HG02852 (cell line): ENCODE data around the gene SHISA4.
"Not testable (repeated sequence)": the region's sequence is repeated elsewhere in the genome, so short reads cannot be mapped to it uniquely, and the experiment has no call there.

Experiments used
- ATAC-seq: cut with Tn5 transposase; IDR thresholded peaks from one replicate; pipeline ENCODE4 v1.9.1; 2021; ENCODE audit warnings: mild to moderate bottlenecking, moderate library complexity; ENCODE audit not compliant: unreplicated experiment

The SHISA4 gene

DNA sequence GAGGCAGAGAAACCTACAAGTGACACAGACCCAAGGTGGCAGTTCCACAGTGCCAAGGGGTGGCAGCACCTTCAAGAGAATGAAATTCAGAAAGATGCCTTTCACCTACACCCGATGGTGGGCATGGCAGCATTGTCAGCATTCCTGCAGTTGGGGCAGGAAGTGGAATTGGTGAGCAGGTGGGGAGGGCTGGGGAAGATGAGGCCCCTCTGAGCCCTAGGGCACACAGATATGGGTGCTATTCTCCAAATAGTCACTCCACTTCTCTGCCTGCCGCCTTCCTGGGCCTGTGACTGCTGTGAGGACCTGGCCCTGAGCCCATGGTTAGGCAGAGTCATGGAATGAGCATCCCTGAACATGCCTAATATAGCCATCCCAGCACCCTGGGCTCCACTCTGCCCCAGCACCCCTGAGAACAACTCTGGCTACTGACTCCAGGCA is 8.3 kb downstream of the SHISA4 start:
- no peak for ATAC-seq

DNA sequence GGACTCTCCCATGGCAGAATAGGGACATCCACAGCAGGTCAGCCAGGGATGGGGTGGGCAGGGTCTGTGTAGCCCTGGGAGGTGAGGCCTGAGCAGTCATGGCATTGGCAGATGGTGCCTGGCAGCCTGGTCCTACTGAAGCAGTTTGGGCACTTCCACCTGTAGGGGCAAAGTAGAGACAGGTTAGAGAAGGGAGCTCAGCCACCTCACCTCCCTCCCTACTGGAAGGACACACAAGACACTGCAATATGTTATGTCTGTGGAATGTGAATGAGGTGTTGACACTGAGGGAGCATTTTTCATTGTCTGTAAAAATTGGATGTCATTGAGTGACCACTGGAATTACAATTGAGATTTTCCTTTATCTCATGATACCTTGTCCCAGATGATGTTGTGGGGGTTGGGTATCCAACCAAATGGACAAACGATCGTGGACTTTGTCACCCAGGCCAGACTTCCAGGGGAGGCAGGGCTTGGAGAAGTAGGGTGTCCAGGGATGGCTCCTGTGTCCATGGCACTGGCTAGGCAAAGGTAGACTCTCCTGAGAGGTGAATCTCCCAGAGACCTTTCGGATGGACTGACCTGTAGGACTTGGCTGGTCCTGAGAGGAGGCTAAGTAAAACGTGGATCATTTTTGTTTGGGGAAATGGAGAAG is 9.7 kb downstream of the SHISA4 start:
- no peak for ATAC-seq

DNA sequence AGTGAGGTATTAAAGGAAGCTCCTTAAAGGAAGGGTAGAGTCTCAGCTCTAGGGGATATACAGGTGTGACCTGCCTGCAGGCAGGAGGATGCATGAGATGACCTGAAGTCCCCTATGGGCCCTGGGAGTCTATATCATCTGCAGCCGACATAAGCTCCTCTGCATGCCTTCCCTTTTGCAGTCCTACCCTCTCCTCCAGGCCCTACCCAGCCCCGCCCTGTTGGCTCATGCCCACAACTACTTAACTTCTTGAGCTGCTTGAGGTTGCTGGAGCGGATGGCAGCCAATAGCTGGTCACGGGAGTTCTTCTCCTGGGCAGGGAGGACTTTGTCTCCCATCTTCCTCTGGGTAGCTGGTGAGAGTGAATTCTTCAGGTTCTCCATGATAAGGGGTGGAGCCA is 10.3 kb downstream of the SHISA4 start:
- ATAC-seq: no peak

DNA sequence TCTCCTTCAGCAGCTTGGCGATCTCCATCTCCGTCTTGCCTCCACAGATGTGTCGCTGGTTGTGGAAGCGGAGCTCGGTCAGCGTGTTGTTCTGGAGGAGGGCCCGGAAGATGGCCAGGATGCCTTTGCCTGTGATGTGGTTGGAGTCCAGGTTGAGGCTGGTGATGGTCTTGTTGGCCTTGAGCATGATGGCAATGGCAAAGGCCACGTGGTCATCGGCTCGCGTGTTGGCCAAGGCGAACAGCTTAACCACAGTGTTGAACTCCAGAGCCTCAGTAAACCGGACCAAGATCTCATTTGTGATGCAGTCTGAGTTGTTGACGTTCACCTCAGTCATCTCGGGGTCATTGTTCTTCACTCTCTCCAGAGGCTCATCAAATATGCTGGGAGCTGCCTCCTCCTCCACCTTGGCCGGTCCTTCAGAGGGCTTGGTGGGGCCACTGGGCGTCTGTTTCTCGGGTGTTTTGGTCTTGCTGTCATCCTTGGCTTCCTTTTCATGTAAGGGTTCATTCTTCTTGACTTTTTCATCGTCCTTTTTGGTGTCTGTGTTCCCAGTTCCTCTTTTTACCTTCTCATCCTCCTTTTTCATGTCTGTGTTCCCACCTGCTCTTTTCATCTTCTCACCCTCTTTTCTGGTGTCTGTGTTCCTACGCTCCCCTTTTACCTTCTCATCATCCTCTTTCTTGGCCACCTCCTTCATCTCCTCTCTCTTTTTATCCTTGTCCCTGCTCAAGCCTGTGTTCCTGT is 11.2 kb downstream of the SHISA4 start:
- ATAC-seq: no peak

DNA sequence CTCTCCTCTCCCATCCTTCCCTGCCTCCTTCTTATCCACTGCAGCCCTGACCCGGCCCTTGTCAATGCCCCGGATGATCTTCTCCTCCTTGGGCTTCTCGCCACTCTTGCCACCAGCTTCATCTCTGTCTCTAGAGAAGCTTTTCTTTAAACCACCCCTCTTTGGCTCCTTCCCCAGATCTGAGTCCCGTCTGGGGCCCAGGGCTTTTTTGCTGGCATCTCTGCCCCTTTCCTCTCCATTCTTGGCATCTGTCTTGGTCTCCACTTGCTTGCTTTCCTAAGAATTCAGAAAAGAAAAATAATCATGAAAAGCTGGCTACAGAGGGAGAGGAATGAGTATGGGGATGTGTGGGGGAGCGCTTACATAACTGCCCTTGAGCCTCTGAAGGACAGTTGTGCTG is 11.8 kb downstream of the SHISA4 start:
- no peak for ATAC-seq

DNA sequence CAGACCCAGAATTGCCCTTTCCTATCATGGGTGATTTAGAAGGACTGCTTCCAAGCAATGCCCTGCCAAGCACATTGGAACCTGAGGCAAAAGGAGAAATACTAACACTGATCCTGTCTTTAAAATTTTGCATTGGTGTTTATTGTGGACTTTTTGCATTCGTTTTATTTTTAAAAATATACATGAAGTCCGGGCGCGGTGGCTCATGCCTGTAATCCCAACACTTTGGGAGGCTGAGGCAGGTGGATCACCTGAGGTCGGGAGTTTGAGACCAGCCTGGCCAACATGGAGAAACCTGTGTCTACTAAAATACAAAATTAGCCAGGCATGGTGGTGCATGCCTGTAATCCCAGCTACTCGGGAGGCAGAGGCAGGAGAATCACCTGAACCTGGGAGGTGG is 12.3 kb downstream of the SHISA4 start:
- ATAC-seq: not testable (repeated sequence)

DNA sequence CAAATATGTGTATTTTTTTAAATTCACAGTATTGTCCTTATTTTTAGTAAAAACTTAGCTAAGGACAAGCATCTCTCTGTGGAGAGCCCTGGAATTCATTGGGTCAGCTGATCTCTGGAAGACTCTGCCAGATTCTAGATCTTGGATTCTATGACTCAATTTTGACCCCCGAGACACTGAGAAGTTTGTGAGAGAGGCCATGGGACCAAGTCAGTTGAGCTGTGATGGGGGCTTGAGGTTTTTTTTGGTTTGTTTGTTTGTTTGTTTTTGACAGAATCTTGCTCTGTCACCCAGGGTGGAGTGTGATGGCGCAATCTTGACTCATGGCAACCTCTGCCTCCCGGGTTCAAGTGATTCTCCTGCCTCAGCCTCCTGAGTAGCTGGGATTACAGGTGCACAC is 13.5 kb downstream of the SHISA4 start:
- ATAC-seq: no peak

DNA sequence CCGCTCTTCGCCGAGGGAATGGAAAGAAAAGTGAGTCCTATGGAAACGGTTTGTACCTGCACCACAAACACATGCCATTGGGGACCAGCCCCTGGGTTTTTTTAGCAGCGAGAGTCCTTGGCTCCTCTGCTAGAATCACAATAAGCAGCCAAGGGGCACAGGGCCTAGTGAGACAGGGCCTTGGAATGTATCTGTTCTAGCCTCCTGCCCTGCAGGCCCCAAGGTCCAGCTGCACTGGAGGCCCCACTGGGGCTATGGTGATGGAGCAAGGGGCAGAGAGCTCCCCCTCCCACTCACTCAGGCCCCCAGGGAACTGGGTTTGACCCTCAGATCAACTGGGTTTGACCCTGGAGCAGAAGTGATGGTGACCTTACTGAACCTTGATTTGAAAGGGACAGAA is 14.4 kb downstream of the SHISA4 start:
- ATAC-seq: no peak

DNA sequence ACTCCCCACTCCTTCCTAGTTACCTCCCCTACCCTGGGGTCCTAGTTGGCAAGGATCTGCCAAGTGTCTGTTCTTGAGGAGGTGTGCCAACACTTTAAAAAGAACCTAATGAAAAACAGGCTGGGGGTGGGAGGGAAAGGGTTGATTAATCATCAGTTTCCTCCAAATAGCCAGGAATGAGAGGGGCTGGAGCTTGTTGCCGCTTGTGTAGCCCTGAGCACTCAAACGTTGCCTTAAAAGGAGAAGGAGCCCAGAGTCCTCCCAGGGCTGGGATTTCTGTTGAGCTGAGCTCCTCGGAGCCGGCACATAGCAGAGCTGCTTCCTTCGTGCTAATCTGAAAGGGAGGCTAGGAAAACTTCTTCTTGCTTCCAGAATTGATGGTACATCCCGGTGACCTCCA is 15.9 kb downstream of the SHISA4 start:
- ATAC-seq: no peak

DNA sequence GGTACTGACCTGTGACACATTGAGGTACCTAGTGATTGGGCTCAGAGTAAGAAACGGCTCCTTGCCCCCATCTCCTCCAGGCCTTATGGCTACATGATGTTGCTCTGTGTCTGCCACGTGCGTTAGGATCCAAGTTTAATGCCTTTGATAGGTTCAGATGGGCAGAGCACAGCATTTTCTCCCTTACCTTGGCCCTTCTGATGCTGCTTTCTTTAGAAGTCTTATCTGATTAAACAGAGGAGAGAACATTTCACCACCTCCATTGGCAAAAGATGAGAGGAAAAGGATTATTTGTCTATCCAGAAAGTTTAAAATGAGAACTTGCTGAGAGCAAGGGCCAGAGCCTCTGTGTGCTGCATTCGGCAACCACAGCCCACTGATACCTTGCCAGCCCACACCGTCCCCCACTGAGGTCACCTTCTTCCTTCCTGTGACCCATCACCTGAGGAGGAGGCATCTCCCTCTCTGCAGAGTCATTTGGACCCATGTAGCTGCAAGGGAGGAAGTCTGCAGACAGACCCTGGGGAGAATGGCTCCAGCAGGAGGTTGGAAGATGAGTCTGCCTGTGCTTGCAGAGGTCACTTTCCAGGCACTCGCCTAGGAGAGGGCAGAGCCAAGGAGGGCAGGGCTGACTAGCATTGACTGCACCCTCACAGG is 16.7 kb downstream of the SHISA4 start:
- ATAC-seq: no peak

DNA sequence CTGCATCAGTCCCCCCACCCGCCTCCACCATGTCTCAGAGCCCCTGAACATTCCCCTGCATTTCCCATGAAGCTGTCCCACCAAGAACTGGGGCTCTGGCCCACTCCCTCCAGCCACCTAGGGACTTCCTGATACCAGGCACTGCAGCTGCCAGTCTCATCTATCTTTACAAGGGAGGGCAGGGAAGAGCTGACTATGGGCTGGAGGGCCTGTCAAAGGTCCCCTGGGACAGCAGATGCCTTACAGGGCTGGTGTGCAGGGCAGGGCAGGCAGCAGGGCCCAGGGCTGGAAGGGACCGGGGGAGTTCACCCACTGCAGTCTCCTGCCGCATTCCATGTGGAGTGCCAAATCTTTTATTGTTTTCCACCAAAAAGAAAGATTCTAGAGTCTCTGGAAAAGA is 17.6 kb downstream of the SHISA4 start:
- no peak for ATAC-seq

DNA sequence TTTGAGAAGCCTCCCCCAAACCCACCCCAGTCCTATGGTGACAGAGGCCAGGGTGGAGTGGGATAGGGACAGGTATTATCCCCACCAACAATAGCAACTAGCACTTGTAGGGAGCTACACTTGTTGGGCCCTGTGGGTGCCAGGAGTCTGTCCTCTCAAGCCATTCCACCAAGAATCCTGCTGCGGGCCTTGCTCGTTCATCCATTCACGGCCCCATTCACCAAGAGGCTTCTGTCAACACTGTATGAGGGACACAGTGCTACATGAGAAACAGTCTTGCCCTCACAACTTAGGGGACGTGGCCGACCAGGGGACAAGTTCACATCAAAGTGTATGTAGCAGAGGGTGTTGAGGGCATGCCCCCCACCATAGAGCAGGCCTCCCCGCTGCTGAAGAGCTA is 18.9 kb downstream of the SHISA4 start:
- no peak for ATAC-seq

DNA sequence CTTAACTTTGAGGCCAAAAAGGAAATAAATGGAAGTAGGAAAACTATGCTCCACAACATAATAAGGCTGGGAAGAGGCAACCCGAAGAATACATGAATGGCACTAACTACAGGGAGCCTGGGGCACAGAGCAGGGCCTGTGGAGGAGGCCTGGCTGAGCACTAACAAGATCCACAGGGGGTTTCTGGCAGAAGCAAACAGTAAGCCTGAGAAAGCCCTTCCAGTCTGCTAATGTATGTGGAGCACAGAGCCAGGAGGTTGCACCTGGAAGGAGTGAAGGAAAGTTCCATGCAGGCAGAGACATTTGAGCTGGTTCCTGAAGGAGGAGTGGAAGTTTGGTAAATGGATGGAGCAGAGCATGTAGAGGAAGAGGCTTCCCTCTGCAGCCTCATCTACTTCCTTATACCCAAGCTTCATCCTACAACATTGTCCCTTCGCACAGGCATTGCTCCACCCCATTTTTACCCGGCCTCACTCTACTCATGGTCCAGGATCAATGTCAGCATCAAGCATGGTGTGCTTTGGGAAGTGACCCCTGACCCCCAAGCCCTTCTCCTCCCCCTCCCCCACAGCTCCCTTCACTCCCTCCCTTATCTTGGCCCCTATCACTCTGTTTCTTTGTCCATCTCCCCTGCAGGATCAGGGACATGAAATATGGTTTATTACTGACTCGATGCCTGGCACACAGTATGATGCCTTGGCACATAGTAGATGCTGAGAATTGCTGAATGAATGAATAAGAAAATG is 23.3 kb downstream of the SHISA4 start:
- no peak for ATAC-seq

DNA sequence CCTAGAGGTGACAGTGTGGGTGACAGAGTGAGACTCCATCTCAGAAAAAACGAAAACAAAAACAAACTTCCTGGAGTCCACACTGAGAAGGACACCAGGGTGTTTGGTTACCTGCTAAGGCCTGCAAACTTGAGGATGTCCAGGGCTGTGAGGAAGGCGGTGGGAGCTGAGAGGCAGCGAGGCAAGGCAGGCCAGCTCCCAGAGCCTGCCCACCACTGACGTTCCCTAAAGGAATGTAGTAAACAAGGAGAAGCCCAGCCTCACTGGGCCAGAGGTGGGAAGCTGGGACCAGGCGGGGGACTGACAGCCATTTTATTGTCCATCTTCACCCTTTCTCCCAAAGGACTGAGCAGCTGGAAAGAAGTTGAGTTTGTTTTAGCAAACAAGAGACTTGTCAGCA is 24.1 kb downstream of the SHISA4 start:
- ATAC-seq: no peak

DNA sequence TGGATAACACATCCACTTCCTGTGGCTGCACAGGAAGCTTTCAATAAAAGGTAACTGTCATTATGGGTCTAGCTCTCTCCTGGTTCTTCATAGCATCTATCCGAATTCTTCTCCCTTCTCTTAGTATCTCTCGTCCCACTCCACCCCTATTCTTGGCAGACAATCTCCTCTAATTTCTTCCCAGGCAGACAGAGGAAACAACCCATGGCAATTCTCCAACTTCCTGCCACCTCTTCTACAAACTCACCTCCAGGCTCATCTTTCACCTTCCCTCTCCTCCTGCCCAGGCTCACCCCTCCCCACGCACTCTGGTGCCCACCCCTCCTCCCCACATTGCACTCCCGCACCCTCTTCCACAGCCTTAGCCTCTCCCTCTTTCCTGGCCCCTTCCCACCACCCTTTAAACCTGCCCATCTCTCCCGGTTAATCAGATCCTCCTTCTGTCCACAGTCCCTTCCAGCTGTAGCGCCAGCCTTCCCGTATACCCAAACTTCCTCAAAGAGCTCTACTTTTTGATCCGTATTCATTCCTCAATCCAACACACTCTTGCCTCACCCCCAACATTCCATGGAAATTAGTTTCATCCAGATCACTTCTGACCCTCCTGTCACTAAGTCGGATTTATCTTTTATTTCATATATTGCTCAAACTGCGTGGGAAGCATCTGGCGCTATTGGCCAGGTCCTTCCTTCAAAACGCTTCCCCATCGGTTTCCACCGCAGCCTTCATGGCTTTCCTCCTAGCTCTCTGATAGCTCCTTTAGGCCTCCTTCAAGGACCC is 25.9 kb downstream of the SHISA4 start:
- no peak for ATAC-seq

DNA sequence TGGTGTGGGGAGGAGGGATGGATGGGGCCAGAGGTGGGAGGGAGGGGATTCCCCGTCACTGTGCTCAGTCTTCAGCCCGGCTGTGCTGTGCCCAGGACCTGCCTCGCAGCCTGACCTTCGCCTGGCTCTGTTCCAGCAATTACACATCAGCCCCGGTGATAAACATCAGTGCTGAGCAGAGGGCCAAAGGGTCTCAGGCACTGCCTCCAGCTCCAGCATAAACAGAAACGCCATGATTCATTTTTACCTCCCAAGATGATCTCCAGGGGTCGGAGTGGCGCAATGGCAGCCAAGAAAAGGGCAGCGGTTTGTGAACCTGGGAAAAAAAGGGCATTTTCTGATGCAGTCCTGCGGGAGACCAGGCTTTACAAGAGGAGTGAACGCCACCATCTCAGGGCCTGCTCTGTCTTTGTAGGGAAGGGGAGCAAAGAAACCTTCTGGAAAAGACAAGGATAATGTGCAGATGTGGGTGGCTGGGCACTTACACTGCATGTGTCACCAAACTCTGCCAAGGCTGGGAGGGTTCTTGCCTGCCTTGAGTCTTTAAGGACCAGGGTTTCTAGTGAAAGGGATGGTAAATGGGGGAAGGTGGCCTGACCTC is 28.1 kb downstream of the SHISA4 start:
- no peak for ATAC-seq

DNA sequence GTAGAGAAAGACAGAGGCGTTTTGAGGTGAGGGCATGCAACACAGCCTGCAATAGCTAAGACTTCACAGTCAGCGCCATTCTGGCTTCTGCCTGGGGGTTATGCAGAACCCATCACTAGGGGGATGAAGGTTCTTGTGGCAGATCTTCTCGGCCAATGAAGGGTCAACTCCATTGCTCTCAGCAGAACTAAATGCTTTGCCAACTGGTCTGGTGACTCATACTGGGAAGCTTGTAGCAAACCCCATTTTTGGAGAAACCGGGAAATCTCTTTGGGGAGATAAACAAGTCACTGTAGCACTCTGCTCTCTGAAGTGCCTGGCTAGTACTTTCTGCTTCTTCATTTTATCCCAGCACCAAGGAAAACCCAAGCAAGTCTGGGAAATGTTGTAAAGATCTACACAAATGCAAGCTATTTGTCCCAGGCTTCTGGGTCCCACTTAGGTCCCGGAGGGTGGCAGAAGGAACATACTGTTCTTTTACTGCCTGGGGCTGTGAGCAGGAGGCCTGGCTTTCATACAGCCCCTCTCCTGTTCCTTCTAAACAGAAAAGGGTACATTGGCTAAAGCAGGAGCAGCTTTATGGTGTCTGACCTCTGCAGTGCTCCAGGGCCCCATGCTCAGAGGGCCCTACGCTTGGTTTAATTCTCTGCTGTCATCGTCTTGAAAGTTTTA is 28.8 kb downstream of the SHISA4 start:
- ATAC-seq: no peak

DNA sequence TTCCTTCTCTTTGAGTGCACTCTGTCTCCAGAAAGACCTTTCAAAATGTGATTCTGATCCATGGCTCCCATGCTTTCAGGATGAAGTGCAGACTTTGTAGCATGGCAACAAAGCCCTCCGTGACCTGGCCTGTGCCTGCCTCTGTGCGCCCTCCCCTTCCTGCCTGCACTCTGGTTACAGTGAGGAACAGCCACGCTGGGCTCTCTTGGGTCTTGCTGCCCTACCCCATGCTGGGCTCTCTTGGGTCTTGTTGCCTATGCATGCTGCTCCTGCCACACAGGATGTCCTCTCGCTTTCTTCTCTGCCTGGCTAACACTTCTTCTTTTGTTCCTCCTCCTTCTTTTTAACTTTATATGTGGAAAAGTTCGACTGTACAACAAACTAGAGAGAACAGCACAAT is 29.6 kb downstream of the SHISA4 start:
- ATAC-seq: no peak

DNA sequence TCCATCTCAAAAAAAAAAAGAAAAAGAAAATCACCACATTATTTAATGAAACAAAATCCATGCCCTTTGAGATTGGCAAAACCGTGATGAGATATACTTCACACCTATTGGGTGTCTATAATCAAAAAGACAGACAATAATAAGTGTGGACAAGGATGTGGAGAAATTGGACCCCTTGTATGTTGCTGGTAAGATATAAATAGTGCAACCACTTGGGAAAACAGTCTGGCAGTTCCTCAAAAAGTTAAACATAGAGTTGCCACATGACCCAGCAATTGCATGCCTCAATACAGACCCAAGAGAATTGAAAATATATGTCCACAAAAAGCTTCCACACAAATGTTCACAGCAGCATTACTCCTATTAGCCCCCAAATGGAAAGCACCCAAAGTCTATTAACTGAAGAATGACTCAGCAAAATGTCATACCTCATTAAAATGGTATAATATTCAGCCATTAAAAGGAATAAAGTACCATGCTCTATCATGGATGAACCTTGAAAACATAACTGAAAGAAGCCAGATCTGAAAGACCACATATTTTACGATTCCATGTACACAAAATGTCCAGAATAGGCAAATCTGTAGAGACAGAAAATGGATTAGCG is 33.4 kb downstream of the SHISA4 start:
- no peak for ATAC-seq

DNA sequence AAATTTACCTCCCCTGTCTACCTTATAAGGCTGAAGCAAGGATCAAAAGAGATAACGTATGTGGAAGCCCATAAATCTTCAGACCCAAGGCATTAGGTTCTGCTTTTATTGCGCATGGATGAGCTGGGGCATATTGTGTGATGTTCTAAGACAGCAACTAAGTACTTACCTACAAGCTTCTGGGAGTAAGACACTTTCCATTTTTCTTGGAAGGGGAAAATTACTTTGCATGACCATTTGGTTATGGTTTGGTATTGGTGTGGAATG is 36.5 kb downstream of the SHISA4 start:
- no peak for ATAC-seq
